Uterus (tissue), 2 donors: ENCODE results near the gene AFDN.

Experiments used
- CTCF ChIP-seq, 4 experiments: fragments of 200-600 bp in 2 of 4; fragments of 450-650 bp in 2 of 4; sonication (generic) in 2 of 4; IDR thresholded peaks; one replicate each; pipeline ENCODE4 v1.5.1; 2016 to 2019; ENCODE audit warnings: antibody characterized with exemption in 4 of 4, mild to moderate bottlenecking in 2 of 4, moderate library complexity in 1 of 4
- POLR2A ChIP-seq, 2 donors: fragments of 450-650 bp; IDR thresholded peaks; one replicate each; pipeline ENCODE4 v1.6.1; 2016; ENCODE audit warnings: antibody characterized with exemption in 2 of 2, mild to moderate bottlenecking in 1 of 2, moderate library complexity in 1 of 2

- TF ChIP-seq CTCF (IDR thresholded peaks at IDR 0.05) = no peak
- TF ChIP-seq POLR2A (IDR thresholded peaks at IDR 0.05) = no peak
Measured at GRCh38 chr6:167807200-167807599, 19.5 kb upstream of the AFDN start.
